NCI-H345 treated with DMSO at 0.1 percent for 48 hours (cell line): ENCODE results near the gene ALB.
A peak's percentile ranks its signal among the peaks of the same experiment; 100 is the strongest.

Source experiments
- DNase-seq: peaks from one replicate; lab custom pipeline; 2025; ENCODE audit not compliant: unreplicated experiment; lab: John Stamatoyannopoulos, UW

ALB gene

GRCh38 chr4:73408181-73408867, 4.2 kb downstream of the ALB start:
- DNase-seq: no peak

GRCh38 chr4:73409012-73409862, 5.2 kb downstream of the ALB start:
- DNase-seq: no peak

GRCh38 chr4:73409978-73410548, 6.0 kb downstream of the ALB start:
- no peak for DNase-seq

GRCh38 chr4:73410916-73411730, 7.0 kb downstream of the ALB start:
- no peak for DNase-seq

GRCh38 chr4:73411731-73412414, 7.8 kb downstream of the ALB start:
- DNase-seq: no peak

- no peak for DNase-seq
Measured at GRCh38 chr4:73413294-73413755, 9.2 kb downstream of the ALB start.

GRCh38 chr4:73414936-73415271, 10.8 kb downstream of the ALB start:
- DNase-seq: no peak

- DNase-seq: no peak
Measured at GRCh38 chr4:73415807-73416238, 11.7 kb downstream of the ALB start.

- no peak for DNase-seq
Measured at GRCh38 chr4:73416423-73417087, 12.5 kb downstream of the ALB start.

GRCh38 chr4:73417342-73417741, 13.3 kb downstream of the ALB start:
- no peak for DNase-seq

- DNase-seq: no peak
Measured at GRCh38 chr4:73417973-73418372, 13.9 kb downstream of the ALB start.

GRCh38 chr4:73418677-73419076, 14.6 kb downstream of the ALB start:
- no peak for DNase-seq

- DNase-seq: no peak
Measured at GRCh38 chr4:73419106-73420038, 15.3 kb downstream of the ALB start.

GRCh38 chr4:73420615-73421014, 16.5 kb downstream of the ALB start:
- DNase-seq: no peak

- peak; percentile 34 for DNase-seq
Measured at GRCh38 chr4:73421708-73422457, 17.8 kb downstream of the ALB start.

- DNase-seq: no peak
Measured at GRCh38 chr4:73422458-73422752, 18.3 kb downstream of the ALB start.

- no peak for DNase-seq
Measured at GRCh38 chr4:73423184-73423583, 19.1 kb downstream of the ALB start.

- no peak for DNase-seq
Measured at GRCh38 chr4:73426666-73427065, 22.6 kb downstream of the ALB start.

- no peak for DNase-seq
Measured at GRCh38 chr4:73429118-73429517, 25.0 kb downstream of the ALB start.
